ENCODE data around the gene DDX49. TPM values are rescaled to one million over a fixed set of nuclear protein-coding genes. Genes with fewer than 3 reads are reported as not detected.

The DDX49 gene
- total and polyA plus RNA-seq, 2 donors (not counting 1 experiment from before 2014, with no cell fraction given) = 38.9 to 47.5 TPM

GRCh38 chr19:18879579-18880373, 39.7 kb upstream of the DDX49 start:
- H3K36me3 ChIP-seq (replicated peaks in 1 of 2; ENCODE audit: control extremely low read depth in 1 of 2, control insufficient read depth in 1 of 2, extremely low read depth in 1 of 2, insufficient read depth in 2 of 2, low read length in 1 of 2) = no peaks in the 10 kb centered on the region
- intact Hi-C loops (cut with micrococcal nuclease) = no loop called here
- no peak for TF ChIP-seq CTCF (IDR thresholded peaks at IDR 0.05)
- TF ChIP-seq EZH2 (IDR thresholded peaks at IDR 0.05; ENCODE audit: borderline replicate concordance, insufficient read depth, low read depth, low read length, poor library complexity, severe bottlenecking) = no peak
- CTCF ChIA-PET = no interaction called here
- POLR2A ChIA-PET = no interaction called here
- DNase-seq (peak; percentile 34), ATAC-seq (ENCODE audit: low read depth) (peak; percentile 39)
- H3K9ac ChIP-seq (ENCODE audit: low read length) = no peak overlapping the region
- H3K4me1 ChIP-seq (ENCODE audit: control insufficient read depth in 2 of 2, insufficient read depth in 2 of 2, low read length in 2 of 2) = no peaks in the 10 kb centered on the region
- no peak overlapping the region for H3K4me2 ChIP-seq (replicated peaks; ENCODE audit: low read depth, low read length, poor library complexity, severe bottlenecking)
- no peak overlapping the region for H3K4me3 Mint-ChIP-seq
- no peak overlapping the region for H3K27ac ChIP-seq (ENCODE audit: low read length in 2 of 2)
- H3K9me3 ChIP-seq (ENCODE audit: control extremely low read depth in 1 of 3, control insufficient read depth in 2 of 3, insufficient read depth in 1 of 3, low read length in 2 of 3) = peaks cover 0 to 27% (median 4%) of the 10 kb centered on the region in 3 donors
- H4K20me1 ChIP-seq (ENCODE audit: control insufficient read depth, insufficient read depth, low read length, poor library complexity, severe bottlenecking) = no peaks in the 10 kb centered on the region
- H3K27me3 ChIP-seq (replicated peaks in 1 of 4; ENCODE audit: control extremely low read depth in 1 of 4, control insufficient read depth in 3 of 4, insufficient read depth in 4 of 4, low read length in 3 of 4) = no peaks in the 10 kb centered on the region
- no peaks in the 10 kb centered on the region for H3K27me3 Mint-ChIP-seq
- no peak overlapping the region for H2AFZ ChIP-seq (ENCODE audit: insufficient read depth, low read depth, low read length, poor library complexity, severe bottlenecking)
- no peaks in the 10 kb centered on the region for H3K79me2 ChIP-seq (ENCODE audit: control insufficient read depth, insufficient read depth, low read length)
- peaks cover 3% of the 10 kb centered on the region for H3K9me3 Mint-ChIP-seq (ENCODE audit: insufficient read depth)
- H3K4me3 ChIP-seq (ENCODE audit: control extremely low read depth in 1 of 5, extremely low read depth in 1 of 5, insufficient read depth in 1 of 5, low read depth in 2 of 5, low read length in 4 of 5) = no peak overlapping the region
- H3K27ac Mint-ChIP-seq = no peak overlapping the region
- no peaks in the 10 kb centered on the region for H3K4me1 Mint-ChIP-seq
- WGBS (ENCODE audit: insufficient coverage) = 68% methylated on average over 13 of the region's 13 CpGs

DNA sequence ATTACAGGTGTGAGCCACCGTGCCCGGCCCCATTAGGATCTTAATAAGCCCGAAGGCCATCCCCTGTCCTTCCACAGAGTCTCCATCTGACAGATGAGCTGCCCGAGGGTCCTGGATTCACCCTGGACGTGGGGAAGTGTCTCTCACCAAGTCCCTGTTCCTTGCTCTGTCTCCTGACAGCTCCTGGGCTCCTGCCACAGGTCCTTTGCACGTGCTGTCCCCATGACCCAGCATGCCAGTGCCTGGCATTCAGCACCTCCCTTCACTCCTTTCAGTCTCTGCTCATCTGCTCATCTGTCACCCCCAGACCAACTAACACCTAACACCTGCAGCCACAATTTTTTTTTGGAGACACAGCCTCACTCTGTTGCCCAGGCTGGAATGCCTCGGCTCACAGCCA, 38.0 kb upstream of the DDX49 start:
- no peak overlapping the region for H3K4me3 ChIP-seq (ENCODE audit: control extremely low read depth in 1 of 5, extremely low read depth in 1 of 5, insufficient read depth in 1 of 5, low read depth in 2 of 5, low read length in 4 of 5)
- H4K20me1 ChIP-seq (ENCODE audit: control insufficient read depth, insufficient read depth, low read length, poor library complexity, severe bottlenecking) = no peaks in the 10 kb centered on the region
- 90% methylated on average over 7 of the region's 7 CpGs for WGBS (ENCODE audit: insufficient coverage)
- H3K9me3 Mint-ChIP-seq (ENCODE audit: insufficient read depth) = peaks cover 3% of the 10 kb centered on the region
- H3K27ac ChIP-seq (ENCODE audit: low read length in 2 of 2) = no peak overlapping the region
- TF ChIP-seq CTCF (IDR thresholded peaks at IDR 0.05) (no peak), EZH2 (IDR thresholded peaks at IDR 0.05; ENCODE audit: borderline replicate concordance, insufficient read depth, low read depth, low read length, poor library complexity, severe bottlenecking) (no peak)
- no peaks in the 10 kb centered on the region for H3K27me3 Mint-ChIP-seq
- ChIA-PET POLR2A (no interaction called here), CTCF (no interaction called here)
- ATAC-seq (ENCODE audit: low read depth) (no peak), DNase-seq (no peak)
- no peaks in the 10 kb centered on the region for H3K27me3 ChIP-seq (replicated peaks in 1 of 4; ENCODE audit: control extremely low read depth in 1 of 4, control insufficient read depth in 3 of 4, insufficient read depth in 4 of 4, low read length in 3 of 4)
- intact Hi-C loops (cut with micrococcal nuclease) = no loop called here
- no peak overlapping the region for H3K4me3 Mint-ChIP-seq
- peaks cover 0 to 29% (median 4%) of the 10 kb centered on the region in 3 donors for H3K9me3 ChIP-seq (ENCODE audit: control extremely low read depth in 1 of 3, control insufficient read depth in 2 of 3, insufficient read depth in 1 of 3, low read length in 2 of 3)
- H2AFZ ChIP-seq (ENCODE audit: insufficient read depth, low read depth, low read length, poor library complexity, severe bottlenecking) = no peak overlapping the region
- H3K27ac Mint-ChIP-seq = no peak overlapping the region
- no peak overlapping the region for H3K4me2 ChIP-seq (replicated peaks; ENCODE audit: low read depth, low read length, poor library complexity, severe bottlenecking)
- H3K79me2 ChIP-seq (ENCODE audit: control insufficient read depth, insufficient read depth, low read length) = no peaks in the 10 kb centered on the region
- no peaks in the 10 kb centered on the region for H3K4me1 ChIP-seq (ENCODE audit: control insufficient read depth in 2 of 2, insufficient read depth in 2 of 2, low read length in 2 of 2)
- no peaks in the 10 kb centered on the region for H3K36me3 ChIP-seq (replicated peaks in 1 of 2; ENCODE audit: control extremely low read depth in 1 of 2, control insufficient read depth in 1 of 2, extremely low read depth in 1 of 2, insufficient read depth in 2 of 2, low read length in 1 of 2)
- no peak overlapping the region for H3K9ac ChIP-seq (ENCODE audit: low read length)
- H3K4me1 Mint-ChIP-seq = no peaks in the 10 kb centered on the region
